ENCODE results near the gene RTF1.

DNA sequence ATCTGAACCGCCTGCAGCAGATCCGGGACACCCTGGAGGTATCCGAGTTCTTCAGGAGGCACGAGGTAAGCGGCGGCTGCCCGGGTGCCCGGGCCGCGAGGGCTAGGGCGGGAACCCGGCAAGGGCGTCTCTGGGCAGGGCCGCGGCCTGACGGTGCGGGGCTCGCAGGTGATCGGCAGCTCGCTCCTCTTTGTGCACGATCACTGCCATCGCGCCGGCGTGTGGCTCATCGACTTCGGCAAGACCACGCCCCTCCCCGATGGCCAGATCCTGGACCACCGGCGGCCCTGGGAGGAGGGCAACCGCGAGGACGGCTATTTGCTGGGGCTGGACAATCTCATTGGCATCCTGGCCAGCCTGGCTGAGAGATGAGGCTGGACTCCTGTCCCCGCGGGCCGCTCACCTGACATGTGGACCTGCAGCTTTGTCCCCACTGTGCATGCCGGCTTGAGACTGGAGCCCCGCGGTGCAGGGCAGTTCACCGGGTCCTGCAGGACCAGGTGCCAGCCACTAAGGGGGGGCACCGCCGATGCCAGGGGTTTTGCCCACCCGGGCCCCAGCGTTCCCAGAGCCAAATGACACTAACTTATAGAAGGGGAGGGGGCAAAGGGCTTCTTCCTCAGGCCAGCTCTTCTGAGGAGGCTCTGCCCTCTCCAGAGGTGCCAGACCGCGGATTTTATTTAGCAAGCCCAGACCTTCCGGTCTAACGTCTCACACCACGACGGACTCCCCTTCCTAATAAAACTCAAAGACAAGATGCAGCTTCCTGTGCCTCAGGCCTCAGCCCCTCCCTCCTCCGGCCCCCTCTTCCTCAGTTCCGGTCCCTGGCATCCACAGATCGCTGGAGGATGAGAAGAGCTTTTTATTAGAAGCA, 86.1 kb downstream of the RTF1 start:
- TF ChIP-seq POLR2A (IDR thresholded peaks at IDR 0.05) (no peak), POLR2AphosphoS5 (IDR thresholded peaks at IDR 0.05) (no peak)
- TF ChIP-seq, protein P1, sequence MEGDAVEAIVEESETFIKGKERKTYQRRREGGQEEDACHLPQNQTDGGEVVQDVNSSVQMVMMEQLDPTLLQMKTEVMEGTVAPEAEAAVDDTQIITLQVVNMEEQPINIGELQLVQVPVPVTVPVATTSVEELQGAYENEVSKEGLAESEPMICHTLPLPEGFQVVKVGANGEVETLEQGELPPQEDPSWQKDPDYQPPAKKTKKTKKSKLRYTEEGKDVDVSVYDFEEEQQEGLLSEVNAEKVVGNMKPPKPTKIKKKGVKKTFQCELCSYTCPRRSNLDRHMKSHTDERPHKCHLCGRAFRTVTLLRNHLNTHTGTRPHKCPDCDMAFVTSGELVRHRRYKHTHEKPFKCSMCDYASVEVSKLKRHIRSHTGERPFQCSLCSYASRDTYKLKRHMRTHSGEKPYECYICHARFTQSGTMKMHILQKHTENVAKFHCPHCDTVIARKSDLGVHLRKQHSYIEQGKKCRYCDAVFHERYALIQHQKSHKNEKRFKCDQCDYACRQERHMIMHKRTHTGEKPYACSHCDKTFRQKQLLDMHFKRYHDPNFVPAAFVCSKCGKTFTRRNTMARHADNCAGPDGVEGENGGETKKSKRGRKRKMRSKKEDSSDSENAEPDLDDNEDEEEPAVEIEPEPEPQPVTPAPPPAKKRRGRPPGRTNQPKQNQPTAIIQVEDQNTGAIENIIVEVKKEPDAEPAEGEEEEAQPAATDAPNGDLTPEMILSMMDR (IDR thresholded peaks at IDR 0.05): no peak
